Measurements from ENCODE around the gene TIE1.

TIE1 gene

GRCh38 chr1:43300378-43301094 is at the start of gene TIE1:
TSS of gene TIE1 (plus strand) at chr1:43300982. CDS start at chr1:43301072, 90 bp downstream.
- peaks cover 33% of the 10 kb centered on the region for H3K27me3 Mint-ChIP-seq
- H3K4me3 Mint-ChIP-seq, result no peak within 1 kb of the TSS
- H3K4me1 Mint-ChIP-seq, result no peaks in the 10 kb centered on the region
- ATAC-seq, result no peak
- H3K36me3 Mint-ChIP-seq, result no peaks in the 10 kb centered on the region
- no peaks in the 10 kb centered on the region for H3K9me3 Mint-ChIP-seq
- H3K27ac Mint-ChIP-seq, result peak within 1 kb of the TSS; percentile 52

DNA sequence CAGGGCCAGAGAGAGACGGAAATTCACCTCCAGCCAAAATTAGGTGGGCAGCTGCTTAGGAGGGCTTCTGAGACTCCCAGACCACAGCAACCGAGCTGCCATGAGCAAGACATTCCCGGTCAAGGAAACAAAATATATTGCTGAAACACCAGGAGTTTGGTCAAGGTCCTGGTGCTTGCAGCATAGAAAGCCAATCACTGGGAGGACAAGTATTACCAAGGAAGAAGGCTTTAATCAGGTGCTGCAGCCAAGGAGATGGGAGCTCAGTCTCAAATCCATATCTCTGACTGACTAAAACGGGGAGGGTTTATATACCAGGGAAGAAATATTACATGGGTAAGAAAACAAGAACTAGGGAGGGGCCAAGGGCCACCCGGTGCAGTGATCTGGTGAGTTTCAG is 49.8 kb upstream of the TIE1 start:
- no peak overlapping the region for H3K27ac Mint-ChIP-seq
- no peaks in the 10 kb centered on the region for H3K4me1 Mint-ChIP-seq
- H3K36me3 Mint-ChIP-seq, result peaks cover 24% of the 10 kb centered on the region
- H3K27me3 Mint-ChIP-seq, result peaks cover 36% of the 10 kb centered on the region
- no peak overlapping the region for H3K4me3 Mint-ChIP-seq
- no peak for ATAC-seq
- H3K9me3 Mint-ChIP-seq, result peaks cover 10% of the 10 kb centered on the region

DNA sequence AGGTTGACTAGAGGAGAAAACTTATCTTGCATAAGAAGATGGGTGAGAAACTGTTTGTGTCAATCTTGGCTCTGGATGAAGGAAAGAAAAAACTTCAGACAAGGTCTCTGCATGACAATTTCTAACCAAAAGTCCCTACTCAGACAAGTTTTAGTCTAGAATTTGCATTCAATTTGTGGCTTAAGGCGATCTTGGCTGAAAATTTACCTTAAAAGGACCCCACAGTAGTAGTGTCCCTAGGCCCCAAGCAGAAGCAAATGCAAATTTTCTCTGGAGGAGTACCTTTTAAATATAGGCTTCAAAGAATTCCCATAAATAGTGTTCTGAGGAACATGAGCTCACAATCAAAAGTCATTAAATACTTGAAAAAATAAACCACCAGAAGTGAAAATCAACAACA is 48.6 kb upstream of the TIE1 start:
- Mint-ChIP-seq H3K36me3 (peaks cover 19% of the 10 kb centered on the region), H3K4me1 (peaks cover 4% of the 10 kb centered on the region), H3K9me3 (peaks cover 6% of the 10 kb centered on the region), H3K27ac (no peak overlapping the region), H3K27me3 (peaks cover 29% of the 10 kb centered on the region), H3K4me3 (no peak overlapping the region)
- no peak for ATAC-seq

GRCh38 chr1:43253173-43253572 is 47.6 kb upstream of the TIE1 start:
- Mint-ChIP-seq H3K27me3 (peaks cover 26% of the 10 kb centered on the region), H3K4me3 (no peak overlapping the region), H3K4me1 (peaks cover 7% of the 10 kb centered on the region), H3K36me3 (peaks cover 17% of the 10 kb centered on the region), H3K9me3 (peaks cover 5% of the 10 kb centered on the region), H3K27ac (no peak overlapping the region)
- ATAC-seq, result peak; percentile 39

- Mint-ChIP-seq H3K4me3 (no peak overlapping the region), H3K27ac (no peak overlapping the region), H3K9me3 (peaks cover 5% of the 10 kb centered on the region), H3K36me3 (peaks cover 17% of the 10 kb centered on the region), H3K4me1 (peaks cover 7% of the 10 kb centered on the region), H3K27me3 (peaks cover 26% of the 10 kb centered on the region)
- peak; percentile 20 for ATAC-seq
These were observed 46.9 kb upstream of the TIE1 start for GRCh38 chr1:43253876-43254275.

GRCh38 chr1:43255438-43256210 is 45.2 kb upstream of the TIE1 start:
- peaks cover 7% of the 10 kb centered on the region for H3K4me1 Mint-ChIP-seq

GRCh38 chr1:43256675-43257570 is 43.9 kb upstream of the TIE1 start:
- peaks cover 7% of the 10 kb centered on the region for H3K4me1 Mint-ChIP-seq
- no peak for ATAC-seq
- H3K4me3 Mint-ChIP-seq, result no peak overlapping the region
- H3K27me3 Mint-ChIP-seq, result peaks cover 13% of the 10 kb centered on the region
- peaks cover 9% of the 10 kb centered on the region for H3K36me3 Mint-ChIP-seq
- peak overlapping the region; percentile 12 for H3K27ac Mint-ChIP-seq
- no peaks in the 10 kb centered on the region for H3K9me3 Mint-ChIP-seq

More at GRCh38 chr1:43255438-43256210, 45.2 kb upstream of the TIE1 start:
- Mint-ChIP-seq H3K36me3 (peaks cover 15% of the 10 kb centered on the region), H3K27ac (no peak overlapping the region), H3K4me3 (no peak overlapping the region), H3K9me3 (peaks cover 5% of the 10 kb centered on the region), H3K27me3 (peaks cover 24% of the 10 kb centered on the region)
- ATAC-seq, result no peak

- Mint-ChIP-seq H3K27me3 (peaks cover 3% of the 10 kb centered on the region), H3K36me3 (peaks cover 3% of the 10 kb centered on the region), H3K9me3 (peaks cover 6% of the 10 kb centered on the region), H3K27ac (no peak overlapping the region), H3K4me3 (no peak overlapping the region), H3K4me1 (peaks cover 7% of the 10 kb centered on the region)
- no peak for ATAC-seq
These were observed 42.4 kb upstream of the TIE1 start for GRCh38 chr1:43258370-43258769.

GRCh38 chr1:43265431-43265830 is 35.4 kb upstream of the TIE1 start:
- Mint-ChIP-seq H3K4me1 (peaks cover 8% of the 10 kb centered on the region), H3K9me3 (peaks cover 10% of the 10 kb centered on the region), H3K27me3 (peaks cover 37% of the 10 kb centered on the region), H3K4me3 (no peak overlapping the region), H3K36me3 (peaks cover 6% of the 10 kb centered on the region), H3K27ac (no peak overlapping the region)
- ATAC-seq, result no peak

DNA sequence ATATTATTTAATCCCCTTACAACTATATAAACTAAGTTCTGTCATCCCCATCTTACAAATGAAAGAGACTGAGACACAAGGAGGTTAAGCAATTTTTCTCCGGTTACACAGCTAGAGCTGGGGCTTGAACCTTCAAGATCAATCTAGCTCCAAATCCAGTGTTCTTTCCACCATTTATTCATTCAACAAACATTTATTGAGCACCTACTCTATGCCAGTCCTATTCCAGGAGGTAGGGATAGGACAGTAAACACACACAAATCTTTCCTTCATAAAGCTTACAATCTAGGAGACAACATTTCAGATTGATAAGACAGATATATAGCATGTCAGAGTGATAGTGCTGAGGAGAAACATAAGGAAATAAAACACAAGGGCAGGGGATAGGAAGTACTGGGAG is 33.9 kb upstream of the TIE1 start:
- no peak overlapping the region for H3K27ac Mint-ChIP-seq
- peaks cover 18% of the 10 kb centered on the region for H3K4me1 Mint-ChIP-seq
- H3K9me3 Mint-ChIP-seq, result peaks cover 10% of the 10 kb centered on the region
- H3K27me3 Mint-ChIP-seq, result peaks cover 50% of the 10 kb centered on the region
- peaks cover 6% of the 10 kb centered on the region for H3K36me3 Mint-ChIP-seq
- no peak overlapping the region for H3K4me3 Mint-ChIP-seq
- ATAC-seq, result no peak

GRCh38 chr1:43267291-43267805 is 33.4 kb upstream of the TIE1 start:
- H3K36me3 Mint-ChIP-seq, result peaks cover 6% of the 10 kb centered on the region
- H3K27me3 Mint-ChIP-seq, result peaks cover 55% of the 10 kb centered on the region
- H3K9me3 Mint-ChIP-seq, result peaks cover 9% of the 10 kb centered on the region
- no peak for ATAC-seq
- H3K4me3 Mint-ChIP-seq, result no peak overlapping the region
- no peak overlapping the region for H3K27ac Mint-ChIP-seq
- H3K4me1 Mint-ChIP-seq, result peaks cover 18% of the 10 kb centered on the region

DNA sequence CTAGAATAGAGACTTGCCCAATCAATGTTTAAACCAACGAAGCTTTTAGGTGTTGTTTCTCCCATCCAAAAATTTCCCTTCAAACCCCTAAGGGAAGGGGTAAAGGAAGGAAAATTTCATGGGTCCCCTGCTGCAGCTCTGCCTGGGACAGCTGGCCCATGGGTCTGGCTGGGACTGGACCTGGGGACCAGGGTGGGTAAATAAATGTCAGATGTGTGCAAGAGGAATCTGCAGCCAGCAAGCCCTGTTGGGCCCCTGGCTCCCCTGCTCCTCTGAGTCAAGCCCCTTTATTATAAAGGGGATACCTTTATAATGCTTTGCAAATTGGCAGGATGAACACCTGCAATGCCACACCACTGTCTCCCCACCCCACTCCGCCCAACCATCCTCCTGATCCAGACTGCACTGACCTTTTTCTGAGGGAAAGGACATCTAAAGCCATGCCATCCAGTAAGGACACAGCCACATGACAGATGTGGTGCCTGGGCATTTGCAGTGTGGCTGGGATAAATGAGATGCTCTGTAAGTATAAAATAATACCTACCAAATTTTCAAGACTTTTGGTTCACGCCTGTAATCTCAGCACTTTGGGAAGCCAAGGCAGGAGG is 32.9 kb upstream of the TIE1 start:
- ATAC-seq, result no peak
- H3K36me3 Mint-ChIP-seq, result peaks cover 6% of the 10 kb centered on the region
- H3K27ac Mint-ChIP-seq, result no peak overlapping the region
- H3K4me3 Mint-ChIP-seq, result no peak overlapping the region
- H3K9me3 Mint-ChIP-seq, result peaks cover 5% of the 10 kb centered on the region
- H3K27me3 Mint-ChIP-seq, result peaks cover 55% of the 10 kb centered on the region
- peaks cover 18% of the 10 kb centered on the region for H3K4me1 Mint-ChIP-seq

DNA sequence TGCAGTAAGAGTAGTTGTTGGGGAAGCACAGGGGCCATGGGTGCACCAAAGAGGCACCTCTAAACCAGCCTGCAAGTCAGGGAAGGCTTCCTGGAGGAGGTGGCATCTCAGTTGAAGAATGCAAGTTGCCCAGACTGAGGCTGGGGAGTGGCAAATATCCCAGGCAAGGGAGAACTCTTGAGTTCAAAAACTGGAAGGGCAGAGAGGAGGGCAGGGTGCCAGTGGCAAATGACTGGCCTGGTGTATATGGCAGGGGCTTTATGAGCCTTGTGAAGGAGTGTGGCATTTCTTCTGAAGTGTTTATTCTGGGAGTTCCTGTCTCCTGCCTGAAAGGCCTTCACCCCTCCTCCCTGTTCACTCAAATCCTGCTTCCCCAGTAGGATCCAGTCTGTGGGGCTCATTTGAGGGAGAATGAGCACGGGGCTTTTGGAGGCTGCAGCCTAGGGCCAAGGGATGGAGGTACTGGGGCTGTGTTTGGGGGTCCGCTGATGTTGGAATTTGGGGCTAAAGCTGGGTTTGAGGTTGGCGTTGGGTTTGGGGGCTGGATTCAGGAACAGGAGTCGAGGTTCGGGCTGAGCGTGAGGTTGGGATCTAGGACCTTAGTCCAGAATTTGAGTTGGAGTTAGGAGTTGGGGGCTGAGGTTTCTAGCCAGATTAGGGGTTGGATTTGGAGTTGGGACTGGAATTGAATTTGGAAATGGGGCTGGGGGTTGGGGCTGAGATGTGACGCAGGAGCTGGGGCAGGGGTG is 31.0 kb upstream of the TIE1 start, which contains the start of gene TMEM125:
Gene TMEM125 (plus strand): TSS at position 357 of the 749 bp plus-strand sequence. CDS start 2,740 bp downstream, outside the sequence.
- Mint-ChIP-seq H3K4me1 (peaks cover 24% of the 10 kb centered on the region), H3K9me3 (no peaks in the 10 kb centered on the region), H3K27ac (no peak within 1 kb of the TSS), H3K36me3 (no peaks in the 10 kb centered on the region), H3K4me3 (peak within 1 kb of the TSS; percentile 64), H3K27me3 (peaks cover 46% of the 10 kb centered on the region)
- no peak for ATAC-seq
